Stomach (tissue), 9 donors: ENCODE data around the gene HAUS6. TPM values are rescaled to one million over a fixed set of nuclear protein-coding genes. Genes with fewer than 3 reads are reported as not detected.
"Not testable (repeated sequence)": the region's sequence is repeated elsewhere in the genome, so short reads cannot be mapped to it uniquely, and the experiment has no call there.

Source experiments
- DNase-seq, 2 donors: peaks; one replicate each; pipeline versions ENCODE4 v3.0.0 to v3.0.0-alpha.2; 2013 to 2019
- H3K27ac ChIP-seq, 5 donors: fragments of 200-600 bp in 4 of 5; sonication (generic) in 4 of 5; one replicate each; pipeline ENCODE4 v1.5.1; 2013 to 2019; ENCODE audit warnings: mild to moderate bottlenecking in 1 of 5, moderate library complexity in 1 of 5
- H3K27me3 ChIP-seq, 3 donors: fragments of 200-600 bp; sonication (generic); one replicate each; pipeline ENCODE4 v1.5.1; 2017 to 2019; ENCODE audit warnings: mixed run types in 1 of 3
- H3K36me3 ChIP-seq, 4 donors: fragments of 200-600 bp; sonication (generic); 1 replicate in 3 of 4; 2 replicates in 1 of 4; pipeline ENCODE4 v1.5.1; 2016 to 2019
- H3K4me1 ChIP-seq, 4 donors: fragments of 200-600 bp; sonication (generic); one replicate each; pipeline ENCODE4 v1.5.1; 2016 to 2019
- H3K4me3 ChIP-seq, 4 donors: fragments of 200-600 bp; sonication (generic) in 3 of 4; one replicate each; pipeline ENCODE4 v1.5.1; 2016 to 2019; ENCODE audit warnings: mild to moderate bottlenecking in 1 of 4
- H3K9me3 ChIP-seq, 4 donors: fragments of 200-600 bp; sonication (generic); one replicate each; pipeline ENCODE4 v1.5.1; 2016 to 2019
- EP300 ChIP-seq: sonication (generic); formaldehyde crosslinking; IDR thresholded peaks from one replicate; pipeline ENCODE4 v1.6.1; 2017; ENCODE audit warnings: antibody characterized with exemption
- POLR2A ChIP-seq, 4 donors: fragments of 450-650 bp; IDR thresholded peaks; one replicate each; pipeline ENCODE4 v1.6.1; 2016; ENCODE audit warnings: antibody characterized with exemption in 4 of 4, control low read depth in 2 of 4, mild to moderate bottlenecking in 1 of 4, moderate library complexity in 1 of 4
- POLR2AphosphoS5 ChIP-seq, 3 donors: sonication (generic); formaldehyde crosslinking; IDR thresholded peaks; one replicate each; pipeline ENCODE4 v1.6.1; 2016; ENCODE audit warnings: antibody characterized with exemption in 3 of 3
- WGBS, 5 donors: extraction: QIAGEN DNeasy Blood & Tissue Kit in 3 of 5; methylation state at CpG; one replicate each; pipeline versions ENCODE4 v1.1.5 to v1.1.7; 2013 to 2018; 5-methylcytosine and 5-hydroxymethylcytosine counted together
- intact Hi-C: fragments of 100-400 bp; cut with DNase I; formaldehyde crosslinking; loops from one replicate; pipeline ENCODE4 v1.15.1; 2023; ENCODE audit warnings: low total_unique reads
- polyA plus RNA-seq, 3 donors: library from polyadenylated mRNA; stranded (reverse); fragments of 200-250 nt; gene quantifications; one replicate each; pipeline ENCODE4 v1.2.3, GENCODE V29; 2013
- total RNA-seq, 5 donors: library from RNA; depleted of rRNA; stranded (reverse); fragments of >200 nt; gene quantifications; one replicate each; pipeline versions ENCODE4 v1.1.0 to v1.2.3, GENCODE V29; 2014 to 2016
- TF ChIP-seq, protein P1 (sequence below), 7 experiments: fragments of 450-650 bp in 4 of 7; fragments of 200-600 bp in 3 of 7; sonication (generic) in 3 of 7; IDR thresholded peaks; one replicate each; pipeline ENCODE4 v1.5.1; 2016 to 2019; ENCODE audit warnings: antibody characterized with exemption in 7 of 7, control low read depth in 2 of 7, mild to moderate bottlenecking in 1 of 7
- donor health status: healthy with polysubstance abuse.
- donor health status: Bipolar disorder and iron deficiency.
- donor health status: healthy.

HAUS6 gene
- total and polyA plus RNA-seq, 8 donors = 1.7 to 32.1 (median 3.5) TPM

DNA sequence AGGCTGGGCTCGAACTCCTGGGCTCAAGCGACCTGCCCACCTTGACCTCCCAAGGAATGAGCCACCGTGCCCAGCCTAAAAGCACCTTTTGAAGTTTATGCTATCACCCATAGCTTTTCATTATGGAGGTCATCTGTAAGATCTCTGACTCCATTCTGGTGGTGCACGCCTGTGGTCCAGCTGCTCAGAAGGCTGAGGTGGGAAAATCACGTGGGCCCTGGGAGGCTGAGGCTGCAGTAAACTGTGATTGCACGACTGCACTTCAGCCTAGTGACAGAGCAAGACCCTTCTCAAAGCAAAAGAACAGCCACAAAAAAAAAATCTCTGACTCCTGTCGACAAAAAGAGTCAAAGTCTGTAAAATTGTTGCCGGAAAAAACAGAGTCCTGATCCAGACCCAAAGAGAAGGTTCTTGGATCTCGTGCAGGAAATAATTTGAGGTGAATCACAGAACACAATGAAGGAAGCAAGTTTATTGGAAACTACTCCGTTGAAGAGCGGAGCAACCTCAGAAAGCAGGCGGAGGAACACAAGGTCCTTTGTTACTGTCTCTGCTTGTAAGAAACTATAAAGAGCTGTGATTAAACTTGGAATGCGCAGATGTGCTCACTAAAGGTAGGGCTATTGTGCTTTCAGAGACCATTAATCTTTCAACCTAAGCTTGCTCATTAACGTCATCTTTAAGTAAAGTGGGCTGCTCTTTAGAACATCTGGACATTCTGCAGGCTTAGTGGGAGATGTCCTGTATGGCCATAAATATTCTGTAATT, 2.0 kb upstream of the HAUS6 start:
- intact Hi-C loops = no loop called here
- Histone ChIP-seq H3K4me3 (no peak overlapping the region), H3K9me3 (no peaks in the 10 kb centered on the region), H3K27me3 (no peaks in the 10 kb centered on the region), H3K27ac (peak overlapping the region in 1 of 5 donors; percentile 48), H3K4me1 (peaks cover 12 to 33% (median 24%) of the 10 kb centered on the region in 4 donors), H3K36me3 (peaks cover 0 to 8% (median 4%) of the 10 kb centered on the region in 4 donors)
- TF ChIP-seq EP300 = no peak
- TF ChIP-seq POLR2AphosphoS5 (IDR thresholded peaks at IDR 0.05) = no peak
- TF ChIP-seq, protein P1, sequence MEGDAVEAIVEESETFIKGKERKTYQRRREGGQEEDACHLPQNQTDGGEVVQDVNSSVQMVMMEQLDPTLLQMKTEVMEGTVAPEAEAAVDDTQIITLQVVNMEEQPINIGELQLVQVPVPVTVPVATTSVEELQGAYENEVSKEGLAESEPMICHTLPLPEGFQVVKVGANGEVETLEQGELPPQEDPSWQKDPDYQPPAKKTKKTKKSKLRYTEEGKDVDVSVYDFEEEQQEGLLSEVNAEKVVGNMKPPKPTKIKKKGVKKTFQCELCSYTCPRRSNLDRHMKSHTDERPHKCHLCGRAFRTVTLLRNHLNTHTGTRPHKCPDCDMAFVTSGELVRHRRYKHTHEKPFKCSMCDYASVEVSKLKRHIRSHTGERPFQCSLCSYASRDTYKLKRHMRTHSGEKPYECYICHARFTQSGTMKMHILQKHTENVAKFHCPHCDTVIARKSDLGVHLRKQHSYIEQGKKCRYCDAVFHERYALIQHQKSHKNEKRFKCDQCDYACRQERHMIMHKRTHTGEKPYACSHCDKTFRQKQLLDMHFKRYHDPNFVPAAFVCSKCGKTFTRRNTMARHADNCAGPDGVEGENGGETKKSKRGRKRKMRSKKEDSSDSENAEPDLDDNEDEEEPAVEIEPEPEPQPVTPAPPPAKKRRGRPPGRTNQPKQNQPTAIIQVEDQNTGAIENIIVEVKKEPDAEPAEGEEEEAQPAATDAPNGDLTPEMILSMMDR (IDR thresholded peaks at IDR 0.05) = no peak
- TF ChIP-seq POLR2A (IDR thresholded peaks at IDR 0.05) = no peak
- peak in 1 of 2 donors; percentile 30 for DNase-seq
- WGBS, 5 donors = 58 to 71% (median 59%) methylated on average over 14 of the region's 14 CpGs

DNA sequence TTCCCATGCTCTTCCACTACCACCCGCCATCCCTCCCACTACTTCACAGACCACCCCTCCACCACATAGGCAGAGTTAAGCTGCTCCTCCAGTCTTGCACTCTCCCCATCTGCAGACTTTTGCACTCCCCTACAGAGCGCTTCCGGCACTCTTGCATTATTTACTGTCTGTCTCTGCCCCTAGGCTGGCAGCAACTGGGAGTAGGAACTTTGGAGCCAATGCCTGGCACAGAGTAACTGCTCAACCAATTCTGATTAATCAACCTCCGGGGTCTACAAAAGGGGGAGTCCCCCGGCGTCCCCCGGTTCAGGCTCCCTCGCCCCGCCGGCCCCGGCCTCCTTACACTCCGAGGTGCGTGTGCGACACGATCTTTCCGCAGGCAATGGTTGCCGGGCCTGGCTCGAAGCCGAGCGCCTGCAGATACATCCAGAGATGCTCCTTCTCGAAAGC, 498 bp downstream of the HAUS6 start:
- H3K27me3 ChIP-seq = no peaks in the 10 kb centered on the region
- TF ChIP-seq POLR2AphosphoS5 (IDR thresholded peaks at IDR 0.05) (no peak), EP300 (no peak), POLR2A (IDR thresholded peaks at IDR 0.05) (no peak)
- TF ChIP-seq, protein P1 (IDR thresholded peaks at IDR 0.05) = no peak
- DNase-seq = peak in 1 of 2 donors; percentile 52
- intact Hi-C loops = no loop called here
- H3K9me3 ChIP-seq = no peaks in the 10 kb centered on the region
- peaks cover 0 to 7% (median 2%) of the 10 kb centered on the region in 4 donors for H3K36me3 ChIP-seq
- 0 to 2% (median 1%) methylated on average over 7 to 21 of the region's 21 CpGs for WGBS, 5 donors
- H3K4me3 ChIP-seq = peak overlapping the region; percentile 74 to 89 (median 85)
- peaks cover 12 to 33% (median 25%) of the 10 kb centered on the region in 4 donors for H3K4me1 ChIP-seq
- peak overlapping the region; percentile 15 to 92 (median 89) for H3K27ac ChIP-seq

DNA sequence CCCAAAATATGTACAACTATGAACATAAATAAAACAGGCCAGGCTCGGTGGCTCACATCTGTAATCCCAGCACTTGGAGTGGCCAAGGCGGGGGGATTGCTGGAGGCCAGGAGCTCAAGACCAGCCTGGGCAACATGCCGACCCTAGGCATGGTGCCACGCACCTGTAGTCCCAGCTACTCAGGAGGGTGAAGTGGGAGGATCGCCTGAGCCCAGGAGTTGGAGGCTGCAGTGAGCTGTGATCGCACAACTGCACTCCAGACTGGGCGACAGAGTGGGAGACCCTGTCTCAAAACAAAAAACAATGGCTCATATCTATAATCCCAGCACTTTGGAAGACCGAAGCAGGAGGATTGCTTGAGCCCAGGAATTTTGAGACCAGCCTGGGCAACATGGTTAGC, 1.5 kb downstream of the HAUS6 start:
- Histone ChIP-seq H3K4me3 (peak overlapping the region in 2 of 4 donors; percentile 81 to 89), H3K4me1 (peaks cover 12 to 33% (median 25%) of the 10 kb centered on the region in 4 donors), H3K27me3 (no peaks in the 10 kb centered on the region), H3K9me3 (no peaks in the 10 kb centered on the region), H3K27ac (no peak overlapping the region), H3K36me3 (peaks cover 0 to 8% (median 4%) of the 10 kb centered on the region in 4 donors)
- intact Hi-C loops = no loop called here
- TF ChIP-seq POLR2AphosphoS5 (IDR thresholded peaks at IDR 0.05) (no peak), POLR2A (IDR thresholded peaks at IDR 0.05) (no peak), EP300 (no peak)
- TF ChIP-seq, protein P1 (IDR thresholded peaks at IDR 0.05) = no peak
- no peak for DNase-seq
- WGBS, 5 donors = 77 to 87% (median 86%) methylated on average over 8 of the region's 8 CpGs

DNA sequence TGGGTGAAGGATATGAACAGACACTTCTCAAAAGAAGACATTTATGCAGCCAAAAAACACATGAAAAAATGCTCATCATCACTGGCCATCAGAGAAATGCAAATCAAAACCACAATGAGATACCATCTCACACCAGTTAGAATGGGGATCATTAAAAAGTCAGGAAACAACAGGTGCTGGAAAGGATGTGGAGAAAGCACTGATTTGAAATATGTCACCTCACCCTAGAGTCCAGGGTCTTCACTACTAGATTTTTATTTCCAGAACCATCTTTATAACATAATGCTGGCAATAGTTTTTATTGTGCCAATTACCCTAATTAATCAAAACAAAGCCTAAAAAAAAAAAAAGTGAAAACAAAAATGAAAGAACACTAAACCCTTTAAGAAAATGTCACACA, 5.3 kb downstream of the HAUS6 start:
- H3K27me3 ChIP-seq, DNase-seq, H3K4me3 ChIP-seq, intact Hi-C loops, H3K27ac ChIP-seq, H3K9me3 ChIP-seq: not testable (repeated sequence)
- H3K4me1 ChIP-seq = peaks cover 12 to 29% (median 24%) of the 10 kb centered on the region in 4 donors
- H3K36me3 ChIP-seq = peaks cover 16 to 39% (median 37%) of the 10 kb centered on the region in 4 donors
